Heart right ventricle (tissue), 16 donors: ENCODE data around the gene TENT4B. TPM values are rescaled to one million over a fixed set of nuclear protein-coding genes. Genes with fewer than 3 reads are reported as not detected.
"Not testable (repeated sequence)": the region's sequence is repeated elsewhere in the genome, so short reads cannot be mapped to it uniquely, and the experiment has no call there.

ENCODE experiments used
- ATAC-seq, 8 donors: fragments of 200-7000 bp; cut with Tn5 transposase; one replicate each; pipeline ENCODE4 v1.9.1; 2020; ENCODE audit warnings: mild to moderate bottlenecking in 8 of 8, moderate library complexity in 8 of 8, moderate number of reproducible peaks in 1 of 8
- DNase-seq, 2 donors: peaks; one replicate each; pipeline ENCODE4 v3.0.0-alpha.2; 2020
- H3K27ac ChIP-seq, 10 donors: fragments of 200-600 bp; sonication (generic) in 2 of 10; one replicate each; pipeline versions ENCODE4 v1.5.0 to v1.8.0; 2020 to 2022; ENCODE audit warnings: mild to moderate bottlenecking in 3 of 10
- H3K27me3 ChIP-seq, 7 donors: fragments of 200-600 bp; one replicate each; pipeline ENCODE4 v1.8.0; 2021 to 2022; ENCODE audit warnings: mild to moderate bottlenecking in 2 of 7
- H3K36me3 ChIP-seq, 9 donors: fragments of 200-600 bp; sonication (generic) in 1 of 9; one replicate each; pipeline versions ENCODE4 v1.5.0 to v1.8.0; 2020 to 2022; ENCODE audit warnings: mild to moderate bottlenecking in 2 of 9
- H3K4me1 ChIP-seq, 9 donors: fragments of 200-600 bp; sonication (generic) in 1 of 9; one replicate each; pipeline versions ENCODE4 v1.5.0 to v1.8.0; 2020 to 2022; ENCODE audit warnings: mild to moderate bottlenecking in 4 of 9
- H3K4me3 ChIP-seq, 10 donors: fragments of 200-600 bp; sonication (generic) in 2 of 10; one replicate each; pipeline versions ENCODE4 v1.5.0 to v1.8.0; 2020 to 2022; ENCODE audit warnings: mild to moderate bottlenecking in 7 of 10, moderate library complexity in 2 of 10
- H3K9me3 ChIP-seq, 11 donors: fragments of 200-600 bp in 10 of 11; sonication (generic) in 2 of 11; one replicate each; pipeline versions ENCODE4 v1.5.0 to v1.8.0; 2013 to 2022; ENCODE audit warnings: mild to moderate bottlenecking in 2 of 11, control low read depth in 1 of 11, moderate library complexity in 1 of 11
- CTCF ChIP-seq, 9 donors: fragments of 200-600 bp; sonication (generic) in 2 of 9; IDR thresholded peaks; one replicate each; pipeline versions ENCODE4 v1.5.0 to v1.8.0; 2021 to 2022; ENCODE audit warnings: antibody characterized with exemption in 9 of 9, mild to moderate bottlenecking in 5 of 9, moderate library complexity in 1 of 9
- WGBS, 2 donors: extraction: QIAGEN DNeasy Blood & Tissue Kit; methylation state at CpG; one replicate each; pipeline ENCODE4 v1.1.7; 2013; ENCODE audit warnings: inconsistent platforms in 1 of 2; 5-methylcytosine and 5-hydroxymethylcytosine counted together
- intact Hi-C, 10 donors: fragments of 100-400 bp; cut with DNase I; formaldehyde crosslinking; loops; one replicate each; pipeline versions ENCODE4 v1.11.1 to v1.14.2; 2022
- polyA plus RNA-seq, 2 donors: library from polyadenylated mRNA; stranded (reverse); fragments of 200-250 nt; gene quantifications; one replicate each; pipeline ENCODE4 v1.2.3, GENCODE V29; 2013
- total RNA-seq, 10 donors: library from RNA; stranded (reverse); fragmentation: NEBNext Ultra II Directional in 3 of 10; extraction: Animal tissue kit (Norgen Biotek cat#: 25700) in 3 of 10; gene quantifications; one replicate each; pipeline versions ENCODE4 v1.2.1 to v1.2.4, GENCODE V29; 2021 to 2023
- donor health status: Arrhythmogenic right ventricular cardiomyopathy.
- donor health status: ischemic (EF 13 %, LVEDD 7.1; RV severe dilation, severe dysfunction).
- donor health status: healthy with polysubstance abuse.
- donor health status: DM: no; HTN: yes; CAD: no.
- donor health status: DM: no; HTN: no; CAD: no.
- donor health status: ischemic (EF 25% LVEDD 6.9; RV normal size, moderate dysfunction).
- donor health status: ischemic (EF 25% LVEDD 5.7; RV mildly dilated, moderate dysfunction).
- donor health status: healthy.
- donor health status: DM: yes; HTN: yes; CAD: no.
- donor health status: Ischemic cardiomyopathy.
- donor health status: ischemic (EF 35%, LVEDD 5.7; RV mildly dilated, moderate dysfunction).
- donor health status: nonischemic (EF 11% LVEDD 7.7; RV severe dilation, severe dysfunction).
- donor health status: DM: yes; HTN: yes; CAD: no.
- donor health status: PGD.
- donor health status: ischemic (EF 29% LVEDD 5.4; RV normal size, mild dysfunction).
- donor health status: nonischemic (EF 23%, LVEDD 6.1; RV moderate dilation, normal function).

The TENT4B gene
- total and polyA plus RNA-seq, 12 donors = 2.7 to 8.6 (median 6.4) TPM

GRCh38 chr16:50238868-50239301, 85.8 kb downstream of the TENT4B start:
- Histone ChIP-seq H3K4me3 (no peak overlapping the region), H3K4me1 (no peaks in the 10 kb centered on the region), H3K27me3 (peaks cover 0 to 24% (median 0%) of the 10 kb centered on the region in 7 donors), H3K9me3 (no peaks in the 10 kb centered on the region), H3K36me3 (no peaks in the 10 kb centered on the region), H3K27ac (no peak overlapping the region)
- 65 to 69% methylated on average over 5 of the region's 5 CpGs for WGBS, 2 donors
- DNase-seq (no peak), ATAC-seq (no peak)
- intact Hi-C loops = loop anchor here in 1 of 10 donors (10.0 kb wide), 1 partner anchor 116 kb away; no protein-coding TSS in a partner anchor
- TF ChIP-seq CTCF (IDR thresholded peaks at IDR 0.05) = no peak

GRCh38 chr16:50243024-50243423, 89.9 kb downstream of the TENT4B start:
- not testable (repeated sequence) for H3K9me3 ChIP-seq, DNase-seq, H3K27ac ChIP-seq, H3K4me3 ChIP-seq, ATAC-seq, H3K36me3 ChIP-seq
- 70 to 75% methylated on average over 5 to 6 of the region's 6 CpGs for WGBS, 2 donors
- H3K4me1 ChIP-seq = peaks cover 0 to 23% (median 16%) of the 10 kb centered on the region in 9 donors
- intact Hi-C loops = loop anchor here in 1 of 10 donors (10.0 kb wide), 1 partner anchor 422 kb away; no protein-coding TSS in a partner anchor
- peaks cover 0 to 34% (median 9%) of the 10 kb centered on the region in 7 donors for H3K27me3 ChIP-seq

GRCh38 chr16:50244140-50244503, 91.0 kb downstream of the TENT4B start:
- ATAC-seq (no peak), DNase-seq (no peak)
- intact Hi-C loops = loop anchor here in 1 of 10 donors (10.0 kb wide), 1 partner anchor 421 kb away; no protein-coding TSS in a partner anchor
- 82% methylated on average over 9 of the region's 9 CpGs for WGBS, 2 donors
- no peak for TF ChIP-seq CTCF (IDR thresholded peaks at IDR 0.05)
- no peaks in the 10 kb centered on the region for H3K36me3 ChIP-seq
- H3K4me1 ChIP-seq = peaks cover 0 to 23% (median 16%) of the 10 kb centered on the region in 9 donors
- no peaks in the 10 kb centered on the region for H3K9me3 ChIP-seq
- H3K27me3 ChIP-seq = peaks cover 0 to 34% (median 9%) of the 10 kb centered on the region in 7 donors
- no peak overlapping the region for H3K27ac ChIP-seq
- H3K4me3 ChIP-seq = no peak overlapping the region

DNA sequence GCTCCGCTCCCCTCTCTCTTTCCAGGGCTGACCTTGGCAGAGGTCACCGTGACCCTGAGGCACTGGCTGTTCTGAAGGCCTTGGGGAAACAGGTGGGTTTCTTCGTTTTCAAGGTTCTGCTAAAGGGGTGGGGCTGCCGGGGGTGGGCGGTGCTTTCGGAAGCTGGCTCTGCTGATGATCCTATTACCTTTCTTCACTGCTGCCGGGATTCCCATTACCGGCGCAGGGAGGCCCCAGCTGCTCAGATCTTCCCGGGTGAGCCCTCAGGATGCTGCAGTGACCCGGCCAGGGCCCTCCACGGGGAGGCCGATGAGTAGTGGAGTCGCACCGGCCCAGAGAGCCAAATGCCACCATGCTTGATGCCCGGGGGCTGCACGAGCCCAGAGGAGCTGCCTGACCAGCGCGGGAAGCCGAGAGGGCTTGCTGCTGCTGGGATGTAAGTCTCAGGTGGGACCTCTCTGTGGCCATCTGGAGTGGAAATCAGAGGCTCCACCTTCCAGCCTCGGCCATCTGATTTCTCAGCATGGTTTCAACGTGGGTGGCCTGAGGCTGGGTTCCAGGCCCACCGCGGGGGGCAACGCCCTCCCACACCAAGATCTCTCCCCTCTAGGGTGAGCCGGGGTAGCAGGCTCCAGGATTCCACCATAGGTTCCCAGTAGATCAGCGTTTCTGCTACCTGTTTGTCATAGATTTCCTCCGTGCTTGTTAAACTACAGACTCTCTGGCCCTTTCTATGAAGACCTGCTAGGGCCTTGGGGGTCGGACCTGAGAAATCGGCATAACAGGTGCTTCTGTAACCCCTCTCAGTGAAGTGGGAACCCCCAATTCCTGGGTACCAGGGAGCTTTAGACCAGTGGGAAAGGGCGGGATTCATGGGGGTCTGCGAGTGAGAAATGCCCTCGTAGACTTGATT, 91.7 kb downstream of the TENT4B start:
- peaks cover 0 to 23% (median 16%) of the 10 kb centered on the region in 9 donors for H3K4me1 ChIP-seq
- no peak overlapping the region for H3K27ac ChIP-seq
- no peaks in the 10 kb centered on the region for H3K36me3 ChIP-seq
- TF ChIP-seq CTCF (IDR thresholded peaks at IDR 0.05) = no peak
- no peak for DNase-seq
- ATAC-seq = no peak
- no peaks in the 10 kb centered on the region for H3K9me3 ChIP-seq
- intact Hi-C loops = loop anchor here in 2 of 10 donors (5.0 to 10.0 kb wide), 2 partner anchors 68 to 420 kb away; no protein-coding TSS in a partner anchor
- peaks cover 0 to 34% (median 9%) of the 10 kb centered on the region in 7 donors for H3K27me3 ChIP-seq
- H3K4me3 ChIP-seq = peak overlapping the region in 8 of 10 donors; percentile 41 to 67 (median 58)
- WGBS, 2 donors = 37 to 42% methylated on average over 33 of the region's 33 CpGs
